H9 (cell line): ENCODE measurements around the gene ZNF385D. TPM values are rescaled to one million over a fixed set of nuclear protein-coding genes. Genes with fewer than 3 reads are reported as not detected.

Source experiments
- DNase-seq: peaks from one replicate; pipeline ENCODE4 v3.0.0-alpha.2; 2017
- H2AFZ ChIP-seq: one replicate; pipeline ENCODE4 v1.6.1; 2013; ENCODE audit warnings: mild to moderate bottlenecking, low read length, control low read depth, moderate library complexity
- H2AK5ac ChIP-seq: 2 replicates; pipeline ENCODE4 v1.6.1; 2013; ENCODE audit warnings: low read length, control low read depth, mixed read lengths; ENCODE audit not compliant: insufficient read length
- H2BK120ac ChIP-seq: one replicate; pipeline ENCODE4 v1.6.1; 2013; ENCODE audit warnings: low read depth, mild to moderate bottlenecking, low read length, control low read depth, inconsistent platforms; ENCODE audit not compliant: poor library complexity, severe bottlenecking
- H2BK12ac ChIP-seq: 2 replicates; pipeline ENCODE4 v1.6.1; 2013; ENCODE audit warnings: low read length, control low read depth, mixed read lengths, low read depth; ENCODE audit not compliant: insufficient read length
- H2BK15ac ChIP-seq: 2 replicates; pipeline ENCODE4 v1.6.1; 2013; ENCODE audit warnings: low read depth, low read length, control low read depth
- H2BK20ac ChIP-seq: one replicate; pipeline ENCODE4 v1.6.1; 2013; ENCODE audit warnings: low read depth, mild to moderate bottlenecking, low read length, control low read depth, inconsistent platforms; ENCODE audit not compliant: poor library complexity, severe bottlenecking
- H2BK5ac ChIP-seq: 2 replicates; pipeline ENCODE4 v1.6.1; 2013; ENCODE audit warnings: low read length, control low read depth, mixed read lengths; ENCODE audit not compliant: insufficient read length
- H3K14ac ChIP-seq: 2 replicates; pipeline ENCODE4 v1.6.1; 2013; ENCODE audit warnings: low read length, control low read depth; ENCODE audit not compliant: insufficient read depth
- H3K18ac ChIP-seq: 2 replicates; pipeline ENCODE4 v1.6.1; 2013; ENCODE audit warnings: low read depth, mild to moderate bottlenecking, mixed read lengths, low read length, control low read depth; ENCODE audit not compliant: insufficient read length
- H3K23ac ChIP-seq: 2 replicates; pipeline ENCODE4 v1.6.1; 2013; ENCODE audit warnings: low read length, control low read depth, mixed read lengths, low read depth; ENCODE audit not compliant: insufficient read length
- H3K23me2 ChIP-seq: 2 replicates; pipeline ENCODE4 v1.6.1; 2013; ENCODE audit warnings: low read depth, mild to moderate bottlenecking, mixed read lengths, low read length, control low read depth; ENCODE audit not compliant: insufficient read length, poor library complexity, severe bottlenecking
- H3K27ac ChIP-seq: 2 replicates; pipeline ENCODE4 v1.5.1; 2013; ENCODE audit warnings: low read length, control low read depth, mixed read lengths, low read depth; ENCODE audit not compliant: insufficient read length
- H3K27me3 ChIP-seq: 2 replicates; pipeline ENCODE4 v1.6.1; 2013; ENCODE audit warnings: low read length, control low read depth, inconsistent platforms; ENCODE audit not compliant: insufficient read depth
- H3K4ac ChIP-seq: 2 replicates; pipeline ENCODE4 v1.6.1; 2013; ENCODE audit warnings: low read depth, mild to moderate bottlenecking, control low read depth, inconsistent platforms, low read length, moderate library complexity
- H3K4me1 ChIP-seq: 2 replicates; pipeline ENCODE4 v1.6.1; 2013; ENCODE audit warnings: low read length, control low read depth, inconsistent platforms; ENCODE audit not compliant: insufficient read depth
- H3K4me2 ChIP-seq: 2 replicates; pipeline ENCODE4 v1.6.1; 2013; ENCODE audit warnings: low read length, control low read depth, mixed read lengths; ENCODE audit not compliant: insufficient read length, insufficient read depth
- H3K56ac ChIP-seq: 2 replicates; pipeline ENCODE4 v1.6.1; 2013; ENCODE audit warnings: low read depth, mild to moderate bottlenecking, mixed read lengths, low read length, control low read depth; ENCODE audit not compliant: insufficient read length
- H3K79me1 ChIP-seq: 2 replicates; pipeline ENCODE4 v1.6.1; 2013; ENCODE audit warnings: low read depth, mild to moderate bottlenecking, moderate library complexity, low read length, control low read depth, inconsistent platforms; ENCODE audit not compliant: insufficient read depth, poor library complexity, severe bottlenecking
- H3K79me2 ChIP-seq: 2 replicates; pipeline ENCODE4 v1.6.1; 2013; ENCODE audit warnings: low read length, control low read depth, inconsistent platforms; ENCODE audit not compliant: insufficient read depth
- H3K9ac ChIP-seq: 2 replicates; pipeline ENCODE4 v1.6.1; 2013; ENCODE audit warnings: low read length, control low read depth, mixed read lengths; ENCODE audit not compliant: insufficient read length; ENCODE audit errors: extremely low read depth
- H3K9me3 ChIP-seq: one replicate; pipeline ENCODE4 v1.6.1; 2013; ENCODE audit warnings: low read depth, low read length, inconsistent platforms; ENCODE audit not compliant: control insufficient read depth
- H3T11ph ChIP-seq: one replicate; pipeline ENCODE4 v1.6.1; 2013; ENCODE audit warnings: mild to moderate bottlenecking, low read length, control low read depth, inconsistent platforms
- H4K20me1 ChIP-seq: one replicate; pipeline ENCODE4 v1.6.1; 2013; ENCODE audit not compliant: control insufficient read depth, insufficient read length, insufficient read depth
- H4K5ac ChIP-seq: 2 replicates; pipeline ENCODE4 v1.6.1; 2013; ENCODE audit warnings: low read depth, mild to moderate bottlenecking, mixed read lengths, low read length, control low read depth; ENCODE audit not compliant: insufficient read length
- H4K8ac ChIP-seq: replicated peaks from 2 replicates; pipeline ENCODE4 v1.6.1; 2013; ENCODE audit warnings: low read length, control low read depth, mixed read lengths, low read depth; ENCODE audit not compliant: insufficient read length
- H4K91ac ChIP-seq: 2 replicates; pipeline ENCODE4 v1.6.1; 2013; ENCODE audit warnings: low read depth, mild to moderate bottlenecking, moderate library complexity, mixed read lengths, low read length, control low read depth; ENCODE audit not compliant: insufficient read length
- H3K27ac Mint-ChIP-seq, 3 experiments: 2 replicates in 2 of 3; 3 replicates in 1 of 3; pipeline ENCODE4 v1.8.0; 2020 to 2021; ENCODE audit warnings: mixed read lengths in 3 of 3, mild to moderate bottlenecking in 1 of 3, moderate library complexity in 1 of 3
- H3K27me3 Mint-ChIP-seq: 2 replicates; pipeline ENCODE4 v1.8.0; 2021; ENCODE audit warnings: low read depth, mild to moderate bottlenecking, moderate library complexity, mixed read lengths
- H3K36me3 Mint-ChIP-seq, 3 experiments: 2 replicates in 2 of 3; 3 replicates in 1 of 3; pipeline ENCODE4 v1.8.0; 2020 to 2021; ENCODE audit warnings: low read depth in 3 of 3, mixed read lengths in 3 of 3; ENCODE audit not compliant: insufficient read depth in 1 of 3
- H3K4me1 Mint-ChIP-seq, 2 experiments: 2 replicates each; pipeline ENCODE4 v1.8.0; 2020; ENCODE audit warnings: mixed read lengths in 2 of 2
- H3K4me3 Mint-ChIP-seq, 2 experiments: 2 replicates in 1 of 2; 3 replicates in 1 of 2; pipeline ENCODE4 v1.8.0; 2020 to 2021; ENCODE audit warnings: mild to moderate bottlenecking in 2 of 2, mixed read lengths in 2 of 2, moderate library complexity in 1 of 2
- H3K9me3 Mint-ChIP-seq, 2 experiments: 2 replicates in 1 of 2; 3 replicates in 1 of 2; pipeline ENCODE4 v1.8.0; 2020; ENCODE audit warnings: mild to moderate bottlenecking in 2 of 2, mixed read lengths in 2 of 2, moderate library complexity in 1 of 2
- WGBS: extraction: QIAGEN DNeasy Blood & Tissue Kit; methylation state at CpG from one replicate; pipeline ENCODE4 v1.1.7; 2013; ENCODE audit warnings: missing lambda C conversion rate, low lambda C conversion rate, mixed read lengths; ENCODE audit not compliant: insufficient read length; ENCODE audit errors: extremely low coverage; 5-methylcytosine and 5-hydroxymethylcytosine counted together
- total RNA-seq: library from RNA; stranded (reverse); gene quantifications from 2 replicates; pipeline ENCODE4 v1.2.1, GENCODE V29; 2021
- TF ChIP-seq, protein P1 (sequence below): fragments of 200-600 bp; sonication (generic); conservative IDR thresholded peaks from 3 replicates; pipeline ENCODE4 v1.8.0; 2021; ENCODE audit warnings: antibody characterized with exemption, mild to moderate bottlenecking

The ZNF385D gene
- total RNA-seq, 1 experiment from 2014 or later = 1.5 TPM

DNA sequence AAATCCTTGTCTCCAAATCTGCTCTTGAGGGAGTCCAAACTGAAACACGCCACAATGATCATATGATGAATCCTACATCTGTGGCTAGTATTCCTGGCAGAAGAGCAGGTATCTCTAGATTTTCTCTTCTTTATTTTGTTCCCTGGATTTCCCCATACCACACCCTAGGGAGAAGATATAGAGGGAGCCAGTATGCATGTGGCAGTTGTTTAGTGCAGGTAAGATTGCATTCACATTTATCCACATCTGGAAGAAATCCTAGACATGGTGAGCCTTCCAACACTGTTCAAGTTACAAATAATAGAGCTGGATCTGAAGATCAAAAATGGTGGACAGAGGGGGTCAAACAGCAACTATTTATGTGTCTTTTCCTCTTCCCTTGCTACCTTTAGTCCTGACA, 316.7 kb downstream of the ZNF385D start:
- Histone ChIP-seq H4K5ac (no peak overlapping the region), H3K14ac (no peak overlapping the region), H4K20me1 (no peaks in the 10 kb centered on the region), H2AFZ (no peak overlapping the region), H3K23ac (no peak overlapping the region), H3K4me2 (no peak overlapping the region), H3K4ac (no peak overlapping the region), H4K91ac (no peak overlapping the region), H3K56ac (no peak overlapping the region), H3K79me1 (no peaks in the 10 kb centered on the region), H3K27me3 (no peaks in the 10 kb centered on the region), H2BK120ac (no peak overlapping the region), H3K4me1 (no peaks in the 10 kb centered on the region), H3T11ph (no peak overlapping the region), H4K8ac (no peak overlapping the region), H3K18ac (no peak overlapping the region), H2BK12ac (no peak overlapping the region), H2BK20ac (no peak overlapping the region), H3K9me3 (no peaks in the 10 kb centered on the region), H2AK5ac (no peak overlapping the region), H3K79me2 (no peaks in the 10 kb centered on the region), H2BK5ac (no peak overlapping the region), H3K9ac (no peak overlapping the region), H3K23me2 (no peaks in the 10 kb centered on the region), H2BK15ac (no peak overlapping the region), H3K27ac (no peak overlapping the region)
- Mint-ChIP-seq H3K9me3 (no peaks in the 10 kb centered on the region), H3K27ac (no peak overlapping the region; a peak in 1 of 7 replicates), H3K36me3 (no peaks in the 10 kb centered on the region), H3K4me3 (no peak overlapping the region), H3K27me3 (no peaks in the 10 kb centered on the region), H3K4me1 (peaks cover 4 to 5% of the 10 kb centered on the region in 2 experiments)
- no CpG with 5 or more reads among the region's 1 CpG for WGBS
- TF ChIP-seq, protein P1, sequence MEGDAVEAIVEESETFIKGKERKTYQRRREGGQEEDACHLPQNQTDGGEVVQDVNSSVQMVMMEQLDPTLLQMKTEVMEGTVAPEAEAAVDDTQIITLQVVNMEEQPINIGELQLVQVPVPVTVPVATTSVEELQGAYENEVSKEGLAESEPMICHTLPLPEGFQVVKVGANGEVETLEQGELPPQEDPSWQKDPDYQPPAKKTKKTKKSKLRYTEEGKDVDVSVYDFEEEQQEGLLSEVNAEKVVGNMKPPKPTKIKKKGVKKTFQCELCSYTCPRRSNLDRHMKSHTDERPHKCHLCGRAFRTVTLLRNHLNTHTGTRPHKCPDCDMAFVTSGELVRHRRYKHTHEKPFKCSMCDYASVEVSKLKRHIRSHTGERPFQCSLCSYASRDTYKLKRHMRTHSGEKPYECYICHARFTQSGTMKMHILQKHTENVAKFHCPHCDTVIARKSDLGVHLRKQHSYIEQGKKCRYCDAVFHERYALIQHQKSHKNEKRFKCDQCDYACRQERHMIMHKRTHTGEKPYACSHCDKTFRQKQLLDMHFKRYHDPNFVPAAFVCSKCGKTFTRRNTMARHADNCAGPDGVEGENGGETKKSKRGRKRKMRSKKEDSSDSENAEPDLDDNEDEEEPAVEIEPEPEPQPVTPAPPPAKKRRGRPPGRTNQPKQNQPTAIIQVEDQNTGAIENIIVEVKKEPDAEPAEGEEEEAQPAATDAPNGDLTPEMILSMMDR = no peak
- no peak for DNase-seq
